ENCODE results near the gene DIPK1B.

GRCh38 chr9:136673975-136674785, 38.2 kb upstream of the DIPK1B start:
- TF ChIP-seq POLR2AphosphoS5 (IDR thresholded peaks at IDR 0.05; ENCODE audit: low read depth, low read length) (no peak), POLR2A (IDR thresholded peaks at IDR 0.05; ENCODE audit: low read depth, low read length) (no peak), TAF1 (IDR thresholded peaks at IDR 0.05; ENCODE audit: low read depth, low read length) (no peak), PAX5 (IDR thresholded peaks at IDR 0.05; ENCODE audit: insufficient read depth, low read length, severe bottlenecking) (no peak)

Data from GM12891 (cell line).